Measurements from ENCODE around the gene CXXC5. TPM values are rescaled to one million over a fixed set of nuclear protein-coding genes. Genes with fewer than 3 reads are reported as not detected.

CXXC5 gene
- total and polyA plus RNA-seq, 2 of the 4 experiments (the other 2 are of a cell fraction) = 24.9 to 35.7 TPM

DNA sequence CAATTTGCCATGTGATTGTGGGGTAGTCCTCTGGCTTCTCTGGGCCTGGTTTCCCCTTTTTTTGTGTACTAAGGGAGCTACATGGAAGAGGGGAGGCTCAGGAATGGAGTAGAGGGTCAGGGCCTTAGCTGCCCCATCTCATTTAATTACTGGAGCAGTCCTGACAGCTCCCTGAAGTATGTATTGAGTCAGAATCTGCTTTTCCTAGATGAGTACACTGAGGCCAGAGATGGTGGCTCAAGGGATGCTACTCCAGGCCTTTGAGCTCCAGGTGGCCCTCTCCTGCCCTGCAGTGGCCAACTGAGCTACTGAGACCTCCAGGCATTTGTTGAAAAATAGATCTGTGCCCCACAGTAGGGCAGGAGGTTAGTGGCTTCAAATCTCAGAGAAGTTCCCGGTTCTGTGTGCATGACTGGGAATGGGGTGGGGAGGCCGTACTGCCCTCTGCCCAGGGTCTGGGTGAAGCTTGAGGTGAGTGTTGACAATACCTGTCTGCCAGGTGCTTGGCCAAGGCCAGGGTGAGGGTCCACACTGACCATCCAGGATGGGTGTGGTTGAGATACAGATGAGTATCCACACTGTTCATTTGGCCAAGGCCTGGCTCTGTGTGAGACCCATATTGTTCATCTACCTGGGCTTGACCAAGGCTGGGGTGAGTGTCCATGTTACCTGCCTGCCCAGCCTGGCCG, 45.7 kb downstream of the CXXC5 start:
- no TSS peak for BruUV-seq (replicated peaks)
- DNase-seq (no peak), ATAC-seq (ENCODE audit: low read depth) (no peak)
- no peaks in the 10 kb centered on the region for H3K27me3 ChIP-seq (ENCODE audit: control insufficient read depth, insufficient read depth, low read length)
- peak overlapping the region; percentile 19; the same call in 1 of the 2 replicates for H3K4ac ChIP-seq (ENCODE audit: low read depth, low read length)
- H4K8ac ChIP-seq (ENCODE audit: low read depth in 2 of 2, low read length in 2 of 2) = no peak overlapping the region
- H3K14ac ChIP-seq (replicated peaks; ENCODE audit: low read depth, low read length) = no peak overlapping the region
- H2AFZ ChIP-seq (replicated peaks; ENCODE audit: low read length, poor library complexity) = no peak overlapping the region
- ChIA-PET POLR2A (ENCODE audit: unreplicated experiment) (no interaction called here), CTCF (interaction anchor here (0.6 to 0.9 kb wide), 3 partner anchors 44 to 102 kb away, joined by 3 to 4 read pairs (median 3); no protein-coding TSS in a partner anchor)
- 0 out of 3 replicates have a peak overlapping the region, but pooled peaks have one; percentile 19 for H2BK15ac ChIP-seq (ENCODE audit: low read depth, low read length)
- no peak overlapping the region for H3K27ac ChIP-seq (ENCODE audit: insufficient read depth, low read length)
- H2BK20ac ChIP-seq (ENCODE audit: low read depth, low read length) = 0 out of 2 replicates have a peak overlapping the region, but pooled peaks have one; percentile 24
- no peaks in the 10 kb centered on the region for H4K20me1 ChIP-seq (ENCODE audit: insufficient read depth, low read length)
- no peak overlapping the region for H3K4me2 ChIP-seq (ENCODE audit: low read depth, low read length)
- H3K9me1 ChIP-seq (ENCODE audit: insufficient read depth, low read length) = peaks cover 24% of the 10 kb centered on the region; the same call in 1 of the 2 replicates
- no peaks in the 10 kb centered on the region; a peak in 1 of 4 replicates for H3K79me1 ChIP-seq (ENCODE audit: low read depth in 1 of 2, low read length in 2 of 2)
- H4K91ac ChIP-seq (ENCODE audit: insufficient read depth, low read depth, low read length) = peak overlapping the region; percentile 62
- peaks cover 52% of the 10 kb centered on the region for H3K4me1 ChIP-seq (ENCODE audit: control insufficient read depth, insufficient read depth, low read length)
- H3K9ac ChIP-seq (ENCODE audit: low read depth, low read length) = no peak overlapping the region
- H3K4me3 ChIP-seq (ENCODE audit: insufficient read depth, low read depth, low read length) = no peak overlapping the region
- H3K56ac ChIP-seq (ENCODE audit: extremely low read depth, insufficient read depth, low read length) = no peak overlapping the region
- H2AK5ac ChIP-seq (ENCODE audit: low read depth, low read length) = 0 out of 2 replicates have a peak overlapping the region, but pooled peaks have one; percentile 72
- 100% methylated on average over 2 of the region's 3 CpGs; no CpG with 5 or more reads in 1 of the 2 experiments for WGBS, 2 experiments (ENCODE audit: extremely low coverage in 2 of 2, insufficient read length in 1 of 2)
- H4K5ac ChIP-seq (ENCODE audit: low read depth, low read length) = no peak overlapping the region
- H2BK5ac ChIP-seq (ENCODE audit: low read depth, low read length, poor library complexity, severe bottlenecking) = no peak overlapping the region
- H3K9me3 ChIP-seq (ENCODE audit: control insufficient read depth, insufficient read depth, low read length) = no peaks in the 10 kb centered on the region
- intact Hi-C loops (cut with micrococcal nuclease) = loop anchor here (5.0 kb wide), 3 partner anchors 73 to 177 kb away; no protein-coding TSS in a partner anchor
- H2AK9ac ChIP-seq (replicated peaks; ENCODE audit: low read depth, low read length, poor library complexity) = peak overlapping the region; percentile 77
- H3K36me3 ChIP-seq (ENCODE audit: control insufficient read depth, insufficient read depth, low read length) = no peaks in the 10 kb centered on the region
- H3K23ac ChIP-seq (ENCODE audit: low read depth, low read length) = 0 out of 2 replicates have a peak overlapping the region, but pooled peaks have one; percentile 4
- TF ChIP-seq CEBPB (IDR thresholded peaks at IDR 0.05; ENCODE audit: low read depth, low read length) = no peak
- TF ChIP-seq RAD21 (IDR thresholded peaks at IDR 0.05; ENCODE audit: low read length) = peak; percentile 25; the same call in 1 of the 2 replicates
- TF ChIP-seq, protein P1, sequence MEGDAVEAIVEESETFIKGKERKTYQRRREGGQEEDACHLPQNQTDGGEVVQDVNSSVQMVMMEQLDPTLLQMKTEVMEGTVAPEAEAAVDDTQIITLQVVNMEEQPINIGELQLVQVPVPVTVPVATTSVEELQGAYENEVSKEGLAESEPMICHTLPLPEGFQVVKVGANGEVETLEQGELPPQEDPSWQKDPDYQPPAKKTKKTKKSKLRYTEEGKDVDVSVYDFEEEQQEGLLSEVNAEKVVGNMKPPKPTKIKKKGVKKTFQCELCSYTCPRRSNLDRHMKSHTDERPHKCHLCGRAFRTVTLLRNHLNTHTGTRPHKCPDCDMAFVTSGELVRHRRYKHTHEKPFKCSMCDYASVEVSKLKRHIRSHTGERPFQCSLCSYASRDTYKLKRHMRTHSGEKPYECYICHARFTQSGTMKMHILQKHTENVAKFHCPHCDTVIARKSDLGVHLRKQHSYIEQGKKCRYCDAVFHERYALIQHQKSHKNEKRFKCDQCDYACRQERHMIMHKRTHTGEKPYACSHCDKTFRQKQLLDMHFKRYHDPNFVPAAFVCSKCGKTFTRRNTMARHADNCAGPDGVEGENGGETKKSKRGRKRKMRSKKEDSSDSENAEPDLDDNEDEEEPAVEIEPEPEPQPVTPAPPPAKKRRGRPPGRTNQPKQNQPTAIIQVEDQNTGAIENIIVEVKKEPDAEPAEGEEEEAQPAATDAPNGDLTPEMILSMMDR (conservative IDR thresholded peaks at IDR 0.05; ENCODE audit: low read depth, low read length) = peak; percentile 12; the same call in 1 of the 2 replicates
- in situ Hi-C loops (cut with MboI; ENCODE audit: low sequenced_read_pairs) = no loop called here
- H2BK120ac ChIP-seq (ENCODE audit: low read depth, low read length) = peak overlapping the region; percentile 44; the same call in 1 of the 2 replicates
- H3K18ac ChIP-seq (ENCODE audit: low read depth, low read length) = no peak overlapping the region
- dilution Hi-C loops (cut with HindIII; ENCODE audit: low sequenced_read_pairs, unreplicated experiment) = no loop called here

Measured in IMR-90 (cell line).